ENCODE measurements around the gene ARHGAP24.

DNA sequence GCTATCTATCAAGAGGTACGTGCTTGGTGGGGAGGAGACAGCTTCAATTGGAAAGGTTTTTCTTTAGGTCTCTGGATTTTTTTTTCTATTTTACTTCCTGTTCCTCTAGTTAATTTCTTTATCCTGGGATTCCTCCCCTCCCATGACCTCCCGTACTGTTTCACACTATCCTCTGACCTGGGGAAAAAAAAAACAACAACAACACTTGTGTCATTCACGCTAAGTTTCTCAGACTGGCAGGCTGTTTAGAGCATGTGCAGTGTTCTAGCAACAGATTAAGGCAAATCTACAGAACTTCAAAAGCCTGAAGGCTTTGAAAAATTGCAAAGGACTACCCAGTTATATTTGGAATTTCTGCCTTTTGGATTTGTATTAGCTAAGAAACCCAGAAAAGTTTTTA is 358.4 kb downstream of the ARHGAP24 start:
- TF ChIP-seq POLR2AphosphoS5 (IDR thresholded peaks at IDR 0.05; ENCODE audit: low read depth, low read length) (no peak), SIN3A (IDR thresholded peaks at IDR 0.05; ENCODE audit: borderline replicate concordance, insufficient read depth, low read length) (no peak), TAF1 (IDR thresholded peaks at IDR 0.05; ENCODE audit: borderline replicate concordance, insufficient read depth, low read length) (no peak), FOXP2 (optimal IDR thresholded peaks at IDR 0.05; ENCODE audit: borderline replicate concordance, extremely low read depth, extremely low read length, insufficient read depth) (no peak)
- TF ChIP-seq, protein P1, sequence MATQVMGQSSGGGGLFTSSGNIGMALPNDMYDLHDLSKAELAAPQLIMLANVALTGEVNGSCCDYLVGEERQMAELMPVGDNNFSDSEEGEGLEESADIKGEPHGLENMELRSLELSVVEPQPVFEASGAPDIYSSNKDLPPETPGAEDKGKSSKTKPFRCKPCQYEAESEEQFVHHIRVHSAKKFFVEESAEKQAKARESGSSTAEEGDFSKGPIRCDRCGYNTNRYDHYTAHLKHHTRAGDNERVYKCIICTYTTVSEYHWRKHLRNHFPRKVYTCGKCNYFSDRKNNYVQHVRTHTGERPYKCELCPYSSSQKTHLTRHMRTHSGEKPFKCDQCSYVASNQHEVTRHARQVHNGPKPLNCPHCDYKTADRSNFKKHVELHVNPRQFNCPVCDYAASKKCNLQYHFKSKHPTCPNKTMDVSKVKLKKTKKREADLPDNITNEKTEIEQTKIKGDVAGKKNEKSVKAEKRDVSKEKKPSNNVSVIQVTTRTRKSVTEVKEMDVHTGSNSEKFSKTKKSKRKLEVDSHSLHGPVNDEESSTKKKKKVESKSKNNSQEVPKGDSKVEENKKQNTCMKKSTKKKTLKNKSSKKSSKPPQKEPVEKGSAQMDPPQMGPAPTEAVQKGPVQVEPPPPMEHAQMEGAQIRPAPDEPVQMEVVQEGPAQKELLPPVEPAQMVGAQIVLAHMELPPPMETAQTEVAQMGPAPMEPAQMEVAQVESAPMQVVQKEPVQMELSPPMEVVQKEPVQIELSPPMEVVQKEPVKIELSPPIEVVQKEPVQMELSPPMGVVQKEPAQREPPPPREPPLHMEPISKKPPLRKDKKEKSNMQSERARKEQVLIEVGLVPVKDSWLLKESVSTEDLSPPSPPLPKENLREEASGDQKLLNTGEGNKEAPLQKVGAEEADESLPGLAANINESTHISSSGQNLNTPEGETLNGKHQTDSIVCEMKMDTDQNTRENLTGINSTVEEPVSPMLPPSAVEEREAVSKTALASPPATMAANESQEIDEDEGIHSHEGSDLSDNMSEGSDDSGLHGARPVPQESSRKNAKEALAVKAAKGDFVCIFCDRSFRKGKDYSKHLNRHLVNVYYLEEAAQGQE (IDR thresholded peaks at IDR 0.05; ENCODE audit: insufficient read depth in 1 of 2, low read depth in 2 of 2, low read length in 2 of 2) = no peak
